Thyroid gland (tissue), 4 donors: Measurements from ENCODE around the gene TBC1D5. TPM values are rescaled to one million over a fixed set of nuclear protein-coding genes. Genes with fewer than 3 reads are reported as not detected.
"Not testable (repeated sequence)": the region's sequence is repeated elsewhere in the genome, so short reads cannot be mapped to it uniquely, and the experiment has no call there.

Source experiments
- DNase-seq, 2 donors: peaks; one replicate each; pipeline ENCODE4 v3.0.0-alpha.2; 2019
- H3K27ac ChIP-seq, 3 donors: fragments of 200-600 bp; sonication (generic); 1 replicate in 2 of 3; 2 replicates in 1 of 3; pipeline ENCODE4 v1.5.1; 2016 to 2019; ENCODE audit warnings: mild to moderate bottlenecking in 1 of 3, moderate library complexity in 1 of 3
- H3K27me3 ChIP-seq: fragments of 200-600 bp; sonication (generic); one replicate; pipeline ENCODE4 v1.5.1; 2019
- H3K36me3 ChIP-seq, 2 donors: fragments of 200-600 bp; sonication (generic); one replicate each; pipeline ENCODE4 v1.5.1; 2016 to 2019
- H3K4me1 ChIP-seq, 2 donors: fragments of 200-600 bp; sonication (generic); one replicate each; pipeline ENCODE4 v1.5.1; 2017 to 2019
- H3K4me3 ChIP-seq, 3 donors: fragments of 200-600 bp; sonication (generic); replicated peaks in 1 of 3; 1 replicate in 2 of 3; 2 replicates in 1 of 3; pipeline ENCODE4 v1.5.1; 2016; ENCODE audit warnings: mild to moderate bottlenecking in 1 of 3
- H3K9me3 ChIP-seq: fragments of 200-600 bp; sonication (generic); one replicate; pipeline ENCODE4 v1.5.1; 2017
- POLR2A ChIP-seq, 2 donors: fragments of 450-650 bp; IDR thresholded peaks; one replicate each; pipeline ENCODE4 v1.6.1; 2017; ENCODE audit warnings: antibody characterized with exemption in 2 of 2, mild to moderate bottlenecking in 2 of 2, moderate library complexity in 1 of 2
- WGBS, 2 donors: methylation state at CpG; one replicate each; pipeline ENCODE4 v1.1.5; 2017; 5-methylcytosine and 5-hydroxymethylcytosine counted together
- intact Hi-C: fragments of 100-400 bp; cut with DNase I; formaldehyde crosslinking; loops from one replicate; pipeline ENCODE4 v1.15.1; 2023
- total RNA-seq, 4 donors: library from RNA; depleted of rRNA; stranded (reverse); fragments of >200 nt; gene quantifications; one replicate each; pipeline ENCODE4 v1.2.3, GENCODE V29; 2016
- TF ChIP-seq, protein P1 (sequence below), 6 experiments: fragments of 200-600 bp in 3 of 6; fragments of 450-650 bp in 3 of 6; sonication (generic) in 3 of 6; IDR thresholded peaks; one replicate each; pipeline ENCODE4 v1.5.1; 2016 to 2019; ENCODE audit warnings: antibody characterized with exemption in 6 of 6, mild to moderate bottlenecking in 2 of 6, inconsistent platforms in 1 of 6, moderate library complexity in 1 of 6

TBC1D5 gene
- total RNA-seq, 4 donors from 2014 or later = 115 to 141 (median 133) TPM

DNA sequence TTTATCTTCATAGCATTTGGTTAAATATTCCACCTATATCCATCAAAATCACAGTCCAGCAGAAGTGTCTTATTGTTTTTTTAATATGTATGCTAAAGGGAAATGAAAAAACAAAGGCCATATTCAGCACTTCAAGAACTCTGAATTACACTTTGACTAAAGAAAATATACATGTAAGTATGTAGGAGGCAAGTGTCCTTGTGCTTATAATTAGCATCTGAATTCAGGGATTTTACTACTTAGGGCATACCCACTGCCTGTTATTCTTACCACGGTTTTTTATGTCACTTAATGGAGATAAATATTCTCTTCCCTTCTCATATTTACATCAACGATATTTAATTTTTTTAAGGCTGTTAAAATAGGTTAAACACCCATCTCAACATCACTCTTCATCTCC is 117.3 kb downstream of the TBC1D5 start:
- Histone ChIP-seq H3K4me3 (no peak overlapping the region), H3K9me3 (no peaks in the 10 kb centered on the region), H3K27ac (no peak overlapping the region), H3K4me1 (no peaks in the 10 kb centered on the region), H3K36me3 (no peaks in the 10 kb centered on the region), H3K27me3 (no peaks in the 10 kb centered on the region)
- intact Hi-C loops = no loop called here
- no peak for TF ChIP-seq POLR2A (IDR thresholded peaks at IDR 0.05)
- TF ChIP-seq, protein P1, sequence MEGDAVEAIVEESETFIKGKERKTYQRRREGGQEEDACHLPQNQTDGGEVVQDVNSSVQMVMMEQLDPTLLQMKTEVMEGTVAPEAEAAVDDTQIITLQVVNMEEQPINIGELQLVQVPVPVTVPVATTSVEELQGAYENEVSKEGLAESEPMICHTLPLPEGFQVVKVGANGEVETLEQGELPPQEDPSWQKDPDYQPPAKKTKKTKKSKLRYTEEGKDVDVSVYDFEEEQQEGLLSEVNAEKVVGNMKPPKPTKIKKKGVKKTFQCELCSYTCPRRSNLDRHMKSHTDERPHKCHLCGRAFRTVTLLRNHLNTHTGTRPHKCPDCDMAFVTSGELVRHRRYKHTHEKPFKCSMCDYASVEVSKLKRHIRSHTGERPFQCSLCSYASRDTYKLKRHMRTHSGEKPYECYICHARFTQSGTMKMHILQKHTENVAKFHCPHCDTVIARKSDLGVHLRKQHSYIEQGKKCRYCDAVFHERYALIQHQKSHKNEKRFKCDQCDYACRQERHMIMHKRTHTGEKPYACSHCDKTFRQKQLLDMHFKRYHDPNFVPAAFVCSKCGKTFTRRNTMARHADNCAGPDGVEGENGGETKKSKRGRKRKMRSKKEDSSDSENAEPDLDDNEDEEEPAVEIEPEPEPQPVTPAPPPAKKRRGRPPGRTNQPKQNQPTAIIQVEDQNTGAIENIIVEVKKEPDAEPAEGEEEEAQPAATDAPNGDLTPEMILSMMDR (IDR thresholded peaks at IDR 0.05) = no peak
- DNase-seq = no peak
- 56 to 65% methylated on average over 2 of the region's 2 CpGs for WGBS, 2 donors

DNA sequence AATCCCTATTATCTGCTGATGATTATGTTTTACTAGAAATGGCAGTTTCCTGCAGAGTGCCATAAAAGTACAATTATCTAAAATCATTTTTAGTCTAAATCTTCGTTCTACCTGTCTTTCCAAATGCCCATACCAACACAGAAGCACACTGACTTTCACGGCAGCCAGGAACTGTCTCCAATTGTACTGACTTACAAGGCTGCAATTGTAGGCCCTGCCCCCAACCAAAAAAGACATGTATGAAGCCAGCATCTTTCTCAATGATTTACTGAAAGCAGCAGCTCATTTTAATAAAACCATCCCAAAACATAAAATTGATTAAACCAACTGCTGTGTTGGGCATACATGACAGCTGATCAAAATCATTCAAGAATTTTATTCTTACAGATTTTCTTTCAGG is 119.0 kb downstream of the TBC1D5 start:
- intact Hi-C loops = no loop called here

DNA sequence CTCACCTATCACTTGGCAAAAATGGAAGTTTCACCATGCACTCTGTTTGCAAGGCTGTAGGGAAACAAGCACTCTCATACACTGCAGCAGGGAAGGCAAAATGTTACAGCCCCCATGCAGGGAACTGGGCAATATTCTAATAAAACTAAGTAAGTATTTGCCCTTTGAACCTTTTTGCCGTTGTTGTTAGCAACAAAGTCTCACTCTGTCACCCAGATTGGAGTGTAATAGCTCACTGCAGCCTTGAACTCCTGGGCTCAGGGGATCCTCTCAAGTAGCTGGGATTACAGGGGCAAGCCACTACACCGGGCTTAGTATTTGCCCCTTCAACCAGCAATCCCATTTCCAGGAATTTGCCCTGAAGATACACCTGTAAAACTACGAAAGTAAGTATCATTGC is 122.5 kb downstream of the TBC1D5 start:
- Histone ChIP-seq H3K27ac (no peak overlapping the region), H3K27me3 (no peaks in the 10 kb centered on the region), H3K4me3 (no peak overlapping the region), H3K4me1 (no peaks in the 10 kb centered on the region), H3K9me3 (no peaks in the 10 kb centered on the region), H3K36me3 (no peaks in the 10 kb centered on the region)
- TF ChIP-seq, protein P1 (IDR thresholded peaks at IDR 0.05) = no peak
- TF ChIP-seq POLR2A (IDR thresholded peaks at IDR 0.05) = no peak
- 92 to 95% methylated on average over 3 of the region's 3 CpGs for WGBS, 2 donors
- no peak for DNase-seq
- intact Hi-C loops = no loop called here

More for the DNA sequence above, 119.0 kb downstream of the TBC1D5 start:
- WGBS, 2 donors = 93 to 99% methylated on average over 2 of the region's 2 CpGs
- Histone ChIP-seq H3K36me3 (no peaks in the 10 kb centered on the region), H3K27me3 (no peaks in the 10 kb centered on the region), H3K9me3 (no peaks in the 10 kb centered on the region), H3K4me1 (no peaks in the 10 kb centered on the region), H3K27ac (no peak overlapping the region), H3K4me3 (no peak overlapping the region)
- no peak for TF ChIP-seq POLR2A (IDR thresholded peaks at IDR 0.05)
- no peak for DNase-seq

DNA sequence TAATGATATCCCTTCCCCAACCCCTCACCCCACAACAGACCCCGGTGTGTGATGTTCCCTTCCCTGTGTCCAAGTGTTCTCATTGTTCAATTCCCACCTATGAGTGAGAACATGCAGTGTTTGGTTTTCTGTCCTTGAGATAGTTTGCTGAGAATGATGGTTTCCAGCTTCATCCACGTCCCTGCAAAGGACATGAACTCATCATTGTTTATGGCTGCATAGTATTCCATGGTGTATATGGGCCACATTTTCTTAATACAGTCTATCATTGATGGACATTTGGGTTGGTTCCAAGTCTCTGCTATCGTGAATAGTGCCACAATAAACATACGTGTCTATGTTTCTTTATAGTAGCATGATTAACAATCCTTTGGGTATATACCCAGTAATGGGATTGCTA is 129.4 kb downstream of the TBC1D5 start:
- H3K27me3 ChIP-seq, H3K36me3 ChIP-seq, H3K4me1 ChIP-seq, intact Hi-C loops, DNase-seq, H3K9me3 ChIP-seq, H3K27ac ChIP-seq, H3K4me3 ChIP-seq: not testable (repeated sequence)
- 95 to 97% methylated on average over 4 of the region's 4 CpGs for WGBS, 2 donors

DNA sequence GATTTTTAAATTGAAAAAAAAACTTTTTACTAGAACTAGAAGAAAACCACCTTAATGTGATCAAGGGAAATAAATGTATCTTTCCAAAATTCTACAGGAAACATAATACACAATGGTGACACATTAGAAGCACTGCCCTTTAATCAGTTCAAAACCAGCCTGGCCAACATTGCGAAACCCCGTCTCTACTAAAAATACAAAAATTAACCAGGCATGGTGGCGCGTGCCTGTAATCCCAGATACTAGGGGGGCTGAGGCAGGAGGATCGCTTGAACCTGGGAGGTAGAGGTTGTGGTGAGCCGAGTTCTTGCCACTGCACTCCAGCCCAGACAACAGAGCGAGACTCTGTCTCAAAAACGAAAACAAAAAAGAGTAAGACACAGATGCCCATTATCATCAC is 134.5 kb downstream of the TBC1D5 start:
- Histone ChIP-seq H3K27ac (no peak overlapping the region), H3K36me3 (no peaks in the 10 kb centered on the region), H3K4me3 (no peak overlapping the region), H3K27me3 (no peaks in the 10 kb centered on the region), H3K4me1 (no peaks in the 10 kb centered on the region), H3K9me3 (no peaks in the 10 kb centered on the region)
- WGBS, 2 donors = 90 to 94% methylated on average over 8 of the region's 8 CpGs
- no peak for TF ChIP-seq POLR2A (IDR thresholded peaks at IDR 0.05)
- TF ChIP-seq, protein P1 (IDR thresholded peaks at IDR 0.05) = no peak
- DNase-seq = no peak
- intact Hi-C loops = no loop called here

DNA sequence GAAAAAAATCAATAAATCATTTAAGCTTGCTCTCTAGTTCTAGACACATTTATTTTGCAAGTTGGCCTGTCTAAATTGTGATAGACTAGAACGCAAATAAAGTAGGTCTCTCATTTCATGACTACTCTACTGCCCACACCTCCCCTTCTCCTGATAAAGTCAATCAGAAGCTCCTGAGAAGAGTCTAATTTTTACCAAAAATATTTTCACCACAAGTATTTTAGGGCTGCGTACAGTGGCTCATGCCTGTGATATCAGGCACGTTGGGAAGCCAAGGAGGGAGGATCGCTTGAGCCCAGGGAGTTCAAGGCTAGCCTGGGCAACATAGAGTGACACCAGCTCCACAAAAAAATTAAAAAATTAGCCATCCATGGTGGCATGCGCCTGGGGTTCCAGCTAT is 136.5 kb downstream of the TBC1D5 start:
- Histone ChIP-seq H3K27ac (no peak overlapping the region), H3K27me3 (no peaks in the 10 kb centered on the region), H3K4me1 (no peaks in the 10 kb centered on the region), H3K9me3 (no peaks in the 10 kb centered on the region), H3K36me3 (no peaks in the 10 kb centered on the region), H3K4me3 (no peak overlapping the region)
- intact Hi-C loops = no loop called here
- 95 to 98% methylated on average over 5 of the region's 5 CpGs for WGBS, 2 donors
- no peak for DNase-seq
- no peak for TF ChIP-seq POLR2A (IDR thresholded peaks at IDR 0.05)
- TF ChIP-seq, protein P1 (IDR thresholded peaks at IDR 0.05) = no peak
